ENCODE results near the gene DNAJC5.

Gene DNAJC5

DNA sequence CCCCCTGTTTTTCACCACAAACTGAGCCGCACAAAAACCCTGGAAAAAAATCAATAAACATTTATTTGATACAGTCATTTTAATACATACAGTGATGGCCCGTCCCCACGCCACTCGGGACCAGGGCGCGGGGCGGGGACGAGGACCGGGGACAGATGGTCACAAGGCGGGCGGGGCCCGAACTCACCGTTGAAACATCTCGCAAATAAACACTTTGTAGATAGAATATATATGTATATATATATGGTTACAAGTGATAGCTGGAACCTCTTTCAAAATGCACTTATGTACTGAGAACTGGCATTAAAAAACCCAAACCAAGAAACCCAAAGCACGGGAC is 61.7 kb downstream of the DNAJC5 start:
- TF ChIP-seq CTCF (IDR thresholded peaks at IDR 0.05; ENCODE audit: low read depth, low read length, missing control alignments) = no peak
- in situ Hi-C loops (cut with HindIII; ENCODE audit: low sequenced_read_pairs) = no loop called here
- DNase-seq (ENCODE audit: low read depth) = no peak
- H3K4me3 ChIP-seq (ENCODE audit: low read depth, low read length) = peak overlapping the region; percentile 41

GRCh38 chr20:63957004-63957689 is 62.2 kb downstream of the DNAJC5 start:
- peak; percentile 17 for TF ChIP-seq CTCF (IDR thresholded peaks at IDR 0.05; ENCODE audit: low read depth, low read length, missing control alignments)
- no peak for DNase-seq (ENCODE audit: low read depth)
- H3K4me3 ChIP-seq (ENCODE audit: low read depth, low read length) = peak overlapping the region; percentile 41
- in situ Hi-C loops (cut with HindIII; ENCODE audit: low sequenced_read_pairs) = no loop called here

GRCh38 chr20:63957690-63958441 is 62.9 kb downstream of the DNAJC5 start:
- H3K4me3 ChIP-seq (ENCODE audit: low read depth, low read length) = no peak overlapping the region
- in situ Hi-C loops (cut with HindIII; ENCODE audit: low sequenced_read_pairs) = no loop called here
- no peak for TF ChIP-seq CTCF (IDR thresholded peaks at IDR 0.05; ENCODE audit: low read depth, low read length, missing control alignments)
- DNase-seq (ENCODE audit: low read depth) = no peak

- no peak for TF ChIP-seq CTCF (IDR thresholded peaks at IDR 0.05; ENCODE audit: low read depth, low read length, missing control alignments)
- no peak for DNase-seq (ENCODE audit: low read depth)
- H3K4me3 ChIP-seq (ENCODE audit: low read depth, low read length) = no peak overlapping the region
- in situ Hi-C loops (cut with HindIII; ENCODE audit: low sequenced_read_pairs) = no loop called here
Measured at GRCh38 chr20:63958471-63958870, 63.5 kb downstream of the DNAJC5 start.

DNA sequence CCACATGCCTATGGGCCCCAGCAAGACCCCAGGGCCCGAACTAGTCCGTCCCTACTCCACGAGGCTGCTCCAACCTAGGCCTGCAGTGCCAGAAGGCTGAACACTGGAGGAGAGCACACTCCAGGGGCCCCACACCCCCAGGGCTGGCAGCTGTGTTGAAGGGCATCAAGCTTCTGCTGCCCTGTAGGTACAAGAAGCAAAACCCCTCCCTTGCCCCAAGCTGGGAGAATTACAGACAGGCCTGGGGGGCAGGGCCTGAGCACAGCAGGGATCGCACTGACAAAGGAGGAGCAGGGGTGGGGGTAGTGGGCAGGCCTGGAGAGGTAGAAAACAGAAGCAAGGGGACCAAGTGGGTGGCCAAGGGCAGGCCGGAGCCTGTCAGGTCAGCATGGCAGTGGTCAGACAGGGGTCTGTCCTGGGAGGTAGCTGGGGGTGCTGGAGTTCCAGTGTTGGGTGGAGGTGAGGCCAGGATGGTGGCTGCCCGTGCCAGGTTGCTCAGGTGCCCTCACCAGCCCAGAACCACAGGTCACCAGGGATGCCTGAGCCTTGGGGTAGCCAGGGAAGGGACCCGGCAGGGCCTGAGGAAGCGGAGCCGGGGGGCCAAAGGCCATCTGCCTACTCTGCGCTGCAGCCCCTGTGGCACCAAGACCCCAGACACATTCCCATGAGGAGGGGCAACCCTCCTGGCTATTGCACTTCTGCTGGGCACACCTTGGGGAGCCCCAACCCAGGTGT is 64.2 kb downstream of the DNAJC5 start:
- in situ Hi-C loops (cut with HindIII; ENCODE audit: low sequenced_read_pairs) = no loop called here
- no peak for DNase-seq (ENCODE audit: low read depth)
- H3K4me3 ChIP-seq (ENCODE audit: low read depth, low read length) = no peak overlapping the region

More for the DNA sequence above, 64.2 kb downstream of the DNAJC5 start:
- no peak for TF ChIP-seq CTCF (IDR thresholded peaks at IDR 0.05; ENCODE audit: low read depth, low read length, missing control alignments)
